T-helper 2 cell treated with Interferon-gamma antibody and Interleukin-4, amounts not matched to agents 100 ng/mL and 5 ng/mL, for 36 hours (primary cell): ENCODE results near the gene NEDD8. TPM values are rescaled to one million over a fixed set of nuclear protein-coding genes. Genes with fewer than 3 reads are reported as not detected.

Source experiments
- intact Hi-C: fragments of 100-400 bp; cut with micrococcal nuclease; formaldehyde crosslinking; loops from one replicate; pipeline ENCODE4 v1.15.1; 2023
- total RNA-seq: library from RNA; stranded (reverse); gene quantifications from 2 replicates; pipeline ENCODE4 v1.2.3, GENCODE V29; 2022

The NEDD8 gene
- total RNA-seq, 1 donor from 2014 or later: 199 TPM

DNA sequence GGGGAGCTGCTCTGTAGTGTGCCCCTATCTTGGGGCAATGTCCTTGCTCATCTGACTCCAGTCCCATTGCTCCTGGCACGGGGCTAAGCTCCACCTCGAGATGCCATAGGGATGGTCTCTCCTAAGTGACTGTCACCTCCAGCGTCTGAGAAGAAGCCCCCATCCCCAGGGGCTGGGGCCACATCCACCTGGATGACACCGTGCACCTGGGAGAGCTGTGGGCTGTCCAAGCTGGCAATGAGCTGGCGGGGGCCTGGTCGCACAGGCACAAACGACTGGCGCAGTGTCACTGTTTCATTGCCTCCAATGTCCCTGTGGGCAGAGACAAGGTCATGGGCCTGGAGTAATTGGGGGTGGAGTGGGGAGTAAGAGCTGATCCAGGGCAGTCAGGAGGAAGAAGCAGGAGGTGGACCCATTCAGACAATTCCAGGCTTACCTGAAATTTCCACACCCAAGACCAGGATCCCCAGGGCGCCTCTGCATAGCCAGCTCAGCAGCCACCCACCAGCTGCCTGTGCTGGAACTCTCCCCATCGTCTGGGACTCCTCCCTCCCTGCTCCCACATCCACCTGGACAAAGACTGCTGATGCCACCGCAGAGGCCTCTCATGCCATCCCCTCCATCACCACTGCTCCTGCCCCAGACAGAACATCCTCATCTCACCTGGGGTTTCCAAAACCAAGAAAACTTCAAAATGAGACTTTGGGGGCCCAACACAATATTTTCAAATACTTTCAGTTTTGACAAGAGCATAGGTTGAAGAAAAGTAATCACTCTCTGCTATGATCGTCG, 17.3 kb upstream of the NEDD8 start:
- intact Hi-C loops: loop anchor here (10.0 kb wide), 1 partner anchor 425 kb away; no protein-coding TSS in a partner anchor

DNA sequence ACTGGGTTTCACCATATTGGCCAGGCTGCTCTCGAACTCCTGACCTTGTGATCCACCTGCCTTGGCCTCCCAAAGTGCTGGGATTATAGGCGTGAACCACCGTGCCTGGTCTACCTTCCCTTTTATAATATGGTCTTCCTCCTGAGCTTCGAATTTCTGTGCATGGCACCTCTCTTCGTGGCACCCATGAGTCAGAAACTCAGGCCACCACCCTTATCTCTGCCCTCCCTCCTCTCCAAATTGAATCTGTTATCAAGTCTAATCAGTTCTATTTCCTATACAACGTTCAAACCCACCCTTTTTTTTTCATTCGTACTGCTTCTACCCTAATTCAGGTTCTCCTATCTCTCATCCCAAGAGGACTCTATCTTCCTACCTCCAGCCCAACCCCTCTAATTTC, 15.3 kb upstream of the NEDD8 start:
- intact Hi-C loops: loop anchor here (10.0 kb wide), 1 partner anchor 427 kb away; no protein-coding TSS in a partner anchor

DNA sequence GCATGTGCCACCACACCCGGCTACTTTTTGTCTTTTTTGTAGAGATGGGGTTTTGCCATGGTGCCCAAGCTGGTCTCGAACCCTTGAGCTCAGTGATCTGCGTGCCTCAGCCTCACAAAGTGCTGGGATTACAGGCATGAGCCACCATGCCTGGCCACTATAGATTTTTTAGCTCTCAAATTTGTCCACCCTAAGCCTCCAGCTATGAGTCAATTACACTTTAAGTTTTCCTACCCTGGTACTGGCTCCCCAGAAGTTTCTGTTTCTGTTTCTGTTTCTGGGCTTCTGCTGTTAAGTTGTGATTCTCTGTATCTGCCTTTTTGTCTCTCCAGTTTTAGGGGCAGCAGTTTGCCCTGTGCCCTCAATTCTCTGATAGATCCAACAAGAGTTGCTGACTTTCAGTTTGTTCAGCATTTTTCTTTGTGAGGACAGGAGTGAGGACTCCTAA, 14.6 kb upstream of the NEDD8 start:
- intact Hi-C loops: loop anchor here (10.0 kb wide), 1 partner anchor 428 kb away; no protein-coding TSS in a partner anchor

DNA sequence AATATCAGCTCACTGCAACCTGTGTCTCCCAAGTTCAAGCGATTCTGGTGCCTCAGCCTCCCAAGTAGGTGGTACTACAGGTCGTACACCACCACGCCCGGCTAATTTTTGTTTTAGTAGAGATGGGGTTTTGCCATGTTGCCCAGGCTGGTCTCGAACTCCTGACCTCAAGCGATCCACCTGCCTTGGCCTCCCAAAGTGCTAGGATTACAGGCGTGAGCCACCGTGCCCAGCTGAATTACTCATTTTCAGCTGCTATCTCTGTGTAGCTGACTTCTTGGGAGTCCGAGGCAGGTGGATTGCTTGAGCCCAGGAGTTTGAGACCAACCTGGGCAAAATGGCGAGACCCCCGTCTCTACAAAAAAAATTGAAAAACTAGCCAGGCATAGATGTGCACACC, 13.2 kb upstream of the NEDD8 start:
- intact Hi-C loops: loop anchor here (10.0 kb wide), 1 partner anchor 429 kb away; no protein-coding TSS in a partner anchor

DNA sequence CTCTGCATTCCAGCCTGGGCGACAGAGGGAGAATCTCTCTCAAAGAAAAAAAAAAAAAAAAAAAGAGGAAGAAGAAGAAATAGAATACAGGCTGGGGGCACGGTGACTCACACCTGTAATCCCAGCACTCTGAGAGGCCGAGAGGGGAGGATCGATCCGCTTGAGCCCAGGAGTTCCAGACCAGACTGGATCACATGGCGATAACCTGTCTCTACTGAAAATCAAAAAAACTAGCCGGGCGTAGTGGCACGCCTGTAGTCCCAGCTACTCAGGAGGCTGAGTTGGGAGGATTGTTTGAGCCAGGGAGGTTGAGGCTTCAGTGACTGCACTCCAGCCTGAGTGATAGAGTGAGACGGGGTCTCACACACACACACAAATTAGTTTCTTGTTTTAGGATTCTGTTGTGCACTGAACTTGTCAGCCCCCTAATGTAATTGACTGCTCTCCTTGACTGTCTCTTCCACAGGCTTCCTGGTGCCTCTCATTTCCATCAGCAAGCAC, 11.2 kb upstream of the NEDD8 start:
- intact Hi-C loops: loop anchor here (10.0 kb wide), 1 partner anchor 431 kb away; no protein-coding TSS in a partner anchor

DNA sequence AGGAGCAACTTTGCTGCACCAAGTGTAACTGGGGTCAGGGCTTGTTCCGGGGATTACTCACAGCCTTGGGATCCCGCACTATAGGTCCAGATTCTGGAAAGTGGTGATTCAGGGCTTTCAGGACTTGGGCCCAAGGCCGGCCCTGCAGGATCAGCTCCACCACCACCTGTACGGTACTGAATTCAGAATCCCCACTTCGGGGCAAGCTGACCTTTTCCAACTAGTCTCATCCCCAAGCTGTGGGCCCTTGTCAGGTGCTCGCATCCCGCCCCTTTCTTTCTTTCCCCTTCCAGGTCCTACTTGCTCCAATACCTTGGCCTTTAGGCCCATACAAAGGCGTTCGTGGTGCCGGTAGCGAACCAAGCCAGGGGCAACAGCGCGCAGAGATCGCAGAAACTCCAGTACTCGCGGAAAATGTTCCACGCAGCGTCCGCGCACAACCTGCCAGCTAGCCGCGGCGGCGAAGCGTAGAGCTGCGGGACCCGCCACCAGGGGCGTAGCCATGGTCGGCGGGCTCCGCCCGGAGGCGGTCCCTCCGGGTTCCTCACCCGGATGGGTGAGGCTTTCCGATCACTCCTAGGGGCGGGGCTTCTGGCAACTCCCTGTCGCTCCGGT, 9.8 kb upstream of the NEDD8 start:
- intact Hi-C loops: loop anchor here (1.0 to 10.0 kb wide), 12 partner anchors 10 to 433 kb away; partner anchors contain the start of genes DCAF11, DHRS1, GMPR2 and IPO4

DNA sequence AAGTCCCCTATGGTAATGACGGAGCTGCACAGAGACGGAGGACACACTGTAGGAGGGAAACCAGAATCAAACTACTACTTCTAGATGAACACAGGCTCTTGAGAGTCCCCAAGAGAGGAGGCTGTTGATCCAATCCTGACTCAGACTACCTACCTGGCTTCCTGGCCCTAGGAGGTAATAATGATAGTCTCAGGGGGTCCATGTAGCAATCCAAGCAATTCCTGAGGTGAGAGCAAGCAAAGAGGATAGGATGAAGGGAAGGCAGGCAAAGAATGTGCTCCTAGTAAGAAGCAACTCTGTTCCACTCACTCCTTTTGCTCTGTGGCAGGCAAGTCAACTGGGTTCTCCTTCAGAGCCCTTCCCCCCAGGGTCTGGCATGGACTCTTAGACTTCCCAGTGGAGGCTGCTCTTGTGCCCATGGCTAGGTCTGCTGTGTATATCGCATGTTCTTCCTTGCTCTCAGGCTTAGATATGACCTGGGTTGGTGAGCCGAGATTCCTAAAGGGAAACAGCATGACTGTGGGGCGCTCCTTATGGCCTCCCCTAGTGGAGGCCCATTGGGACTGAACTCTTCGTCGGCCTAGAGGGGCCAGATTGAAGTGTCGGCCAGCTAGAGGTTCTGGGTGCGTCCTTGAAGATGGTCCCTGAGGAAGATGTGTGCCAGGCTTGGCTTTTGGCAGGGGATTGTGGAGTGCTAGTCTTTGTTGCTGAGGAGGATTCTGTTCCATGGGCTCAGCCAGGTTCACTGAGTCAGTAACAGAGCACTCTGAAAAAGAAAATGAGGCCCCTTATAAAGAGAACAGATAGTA, 8.1 kb upstream of the NEDD8 start:
- intact Hi-C loops: loop anchor here (10.0 kb wide), 1 partner anchor 434 kb away; no protein-coding TSS in a partner anchor

DNA sequence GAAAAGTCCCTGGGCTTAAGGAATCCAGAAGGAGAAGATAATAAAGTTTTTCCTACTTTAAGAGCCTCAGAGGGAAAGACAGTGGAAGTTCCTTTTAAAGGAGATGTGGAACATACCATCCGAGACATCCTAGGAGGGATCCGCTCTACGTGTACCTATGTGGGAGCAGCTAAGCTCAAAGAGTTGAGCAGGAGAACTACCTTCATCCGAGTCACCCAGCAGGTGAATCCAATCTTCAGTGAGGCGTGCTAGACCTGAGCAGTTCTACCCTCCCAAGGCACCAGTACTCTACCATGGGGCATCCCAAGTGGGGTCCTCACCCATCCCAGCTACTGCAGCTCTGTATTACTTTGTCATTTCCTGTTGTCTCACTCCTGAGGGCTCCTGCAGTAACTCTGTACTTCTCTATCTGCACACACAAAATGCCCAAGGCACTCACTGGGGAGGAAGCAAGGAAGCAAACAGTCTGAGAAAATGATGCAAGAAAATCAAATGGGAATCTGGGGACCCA, 6.4 kb upstream of the NEDD8 start:
- intact Hi-C loops: no loop called here

DNA sequence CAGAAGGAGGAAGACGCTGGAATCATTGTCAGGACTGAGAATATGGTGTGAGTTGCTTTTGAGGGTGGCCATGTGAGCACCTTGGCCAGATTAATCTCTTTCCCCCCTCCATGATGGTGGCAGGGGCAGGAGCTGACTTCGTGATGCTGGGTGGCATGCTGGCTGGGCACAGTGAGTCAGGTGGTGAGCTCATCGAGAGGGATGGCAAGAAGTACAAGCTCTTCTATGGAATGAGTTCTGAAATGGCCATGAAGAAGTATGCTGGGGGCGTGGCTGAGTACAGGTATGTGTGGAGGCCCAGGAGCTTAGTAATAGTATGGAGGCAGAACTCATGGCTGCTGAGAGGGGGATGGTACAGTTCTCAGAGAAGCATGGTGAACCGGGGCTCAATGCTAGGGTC, 6.0 kb upstream of the NEDD8 start:
- intact Hi-C loops: no loop called here

DNA sequence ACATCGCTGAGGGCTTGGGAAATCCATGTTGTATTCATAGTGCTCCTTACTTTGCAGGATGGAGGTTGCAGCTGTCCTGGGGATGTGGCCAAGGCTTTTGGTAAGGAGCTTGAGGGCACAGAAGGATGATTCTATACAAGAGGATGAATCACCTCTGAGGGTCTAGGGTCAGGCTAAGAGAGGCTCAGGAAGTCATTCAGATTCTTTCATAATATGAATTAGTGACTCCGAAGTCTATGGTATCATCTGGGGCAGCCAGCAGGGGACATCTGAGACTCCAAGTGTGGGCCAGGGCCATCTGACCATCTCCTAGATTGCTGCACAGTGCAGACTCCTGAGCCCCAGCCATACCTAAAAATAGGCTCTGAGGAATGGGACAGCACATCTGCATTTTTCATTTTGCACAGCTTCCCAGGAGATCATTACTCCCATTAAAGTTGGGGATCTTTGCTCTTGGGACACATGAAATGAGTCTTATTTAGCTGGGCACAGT, 5.3 kb upstream of the NEDD8 start:
- intact Hi-C loops: no loop called here

DNA sequence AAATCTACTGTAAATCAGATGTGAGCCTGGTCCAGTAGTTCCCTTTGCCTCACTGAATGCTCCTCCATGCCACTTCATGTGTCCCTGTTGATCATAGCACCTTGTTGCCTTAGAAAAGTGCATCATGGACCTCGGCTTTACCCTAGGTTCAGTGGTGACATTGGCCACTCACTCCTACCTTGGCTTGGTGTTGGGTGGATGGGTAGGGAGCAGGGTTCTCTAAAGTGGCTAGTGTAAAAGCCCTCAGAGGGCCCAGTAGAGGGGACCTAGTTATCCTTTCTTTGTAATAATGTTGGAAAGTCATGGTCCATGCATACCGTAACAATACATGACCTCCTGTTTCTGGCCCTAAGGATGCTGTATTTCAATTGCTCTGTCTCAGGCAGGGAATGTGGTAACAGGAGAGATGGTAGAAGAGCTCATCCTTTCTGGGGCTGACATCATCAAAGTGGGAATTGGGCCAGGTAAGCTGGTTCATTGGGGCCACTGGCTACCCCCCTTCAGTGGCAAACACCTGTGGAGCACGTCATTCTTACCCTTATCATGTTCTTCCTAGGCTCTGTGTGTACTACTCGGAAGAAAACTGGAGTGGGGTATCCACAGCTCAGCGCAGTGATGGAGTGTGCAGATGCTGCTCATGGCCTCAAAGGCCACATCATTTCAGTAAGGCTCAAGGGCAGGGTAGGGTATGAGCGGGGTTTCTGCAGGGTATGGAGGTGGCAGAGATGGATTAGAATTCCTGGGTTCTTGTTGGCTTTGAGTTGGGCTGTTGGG, 4.7 kb upstream of the NEDD8 start:
- intact Hi-C loops: no loop called here

DNA sequence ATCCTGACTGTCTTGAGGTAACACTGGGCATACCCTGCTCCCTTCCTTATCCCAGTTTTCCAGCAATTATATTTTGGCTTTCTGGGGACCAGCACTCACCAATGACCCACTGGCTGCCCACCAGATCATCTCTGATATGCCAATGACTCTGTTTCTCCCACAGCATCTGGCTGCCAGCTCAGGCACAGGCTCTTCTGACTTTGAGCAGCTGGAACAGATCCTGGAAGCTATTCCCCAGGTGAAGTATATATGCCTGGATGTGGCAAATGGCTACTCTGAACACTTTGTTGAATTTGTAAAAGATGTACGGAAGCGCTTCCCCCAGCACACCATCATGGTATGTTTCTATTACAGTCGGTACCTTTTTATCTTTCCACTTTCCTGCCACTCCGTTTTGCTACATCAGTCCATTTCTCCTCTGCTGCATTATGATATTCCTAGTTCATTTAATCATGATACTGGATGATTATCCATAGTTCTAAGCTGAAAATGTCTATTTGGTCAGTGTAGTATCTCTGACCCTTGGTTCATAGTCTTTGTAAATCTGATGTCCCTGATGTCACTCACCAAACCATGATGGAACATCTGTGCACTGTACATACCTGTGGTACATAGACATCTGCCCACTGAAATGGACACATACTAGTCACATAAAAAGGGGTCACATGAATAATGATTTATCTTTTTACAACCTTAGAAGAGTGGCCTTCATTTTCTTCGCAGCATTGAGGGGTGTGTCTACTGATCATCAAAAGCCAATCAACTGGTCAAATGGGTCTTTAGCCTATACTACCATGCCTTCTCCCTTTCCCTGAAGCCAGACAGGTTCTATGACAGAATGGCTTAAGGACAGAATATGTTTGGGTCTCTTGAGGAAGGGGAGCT, 3.9 kb upstream of the NEDD8 start:
- intact Hi-C loops: no loop called here

DNA sequence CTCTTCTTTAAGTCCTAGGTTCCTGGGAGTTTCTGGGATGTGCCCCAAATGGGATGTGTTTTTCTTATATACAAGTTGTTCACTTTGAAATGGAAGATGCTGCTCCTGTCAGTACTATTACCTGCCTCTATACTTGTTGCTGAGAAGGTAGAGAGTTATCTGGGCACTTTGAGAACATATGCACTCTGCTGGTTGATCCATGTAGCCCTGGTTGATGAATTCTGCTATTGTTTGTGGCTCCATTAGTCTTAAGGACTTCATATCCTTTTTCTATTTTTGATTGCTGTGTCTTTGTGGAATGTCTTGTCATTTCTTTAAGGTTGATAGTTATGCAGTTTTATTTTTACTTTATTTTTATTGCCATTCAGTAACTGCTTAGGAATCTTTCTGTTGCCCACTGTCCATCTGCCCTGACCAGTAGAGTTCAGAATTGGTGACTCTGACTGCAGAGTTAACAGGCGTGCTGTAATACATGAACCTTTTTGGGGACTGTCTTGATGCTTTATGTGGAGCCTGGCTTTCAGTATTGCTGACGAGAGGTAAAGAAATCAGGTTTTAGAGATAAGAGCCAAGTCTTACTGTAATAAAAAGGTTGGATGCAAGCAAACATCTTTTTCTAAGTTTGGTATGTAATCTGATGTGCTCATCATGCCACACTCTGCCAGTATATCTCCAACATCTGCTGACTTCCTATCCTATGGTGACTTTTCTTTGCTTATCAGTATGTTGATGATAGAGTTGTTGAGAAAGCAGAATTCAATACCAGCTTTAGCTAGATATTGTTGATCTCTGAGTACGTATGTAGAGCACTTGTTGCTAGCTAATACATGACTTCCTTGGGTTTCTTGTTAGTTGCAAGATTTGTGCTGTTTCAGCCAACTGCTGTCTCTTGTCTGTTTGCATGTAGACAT, 2.2 kb upstream of the NEDD8 start:
- intact Hi-C loops: no loop called here

DNA sequence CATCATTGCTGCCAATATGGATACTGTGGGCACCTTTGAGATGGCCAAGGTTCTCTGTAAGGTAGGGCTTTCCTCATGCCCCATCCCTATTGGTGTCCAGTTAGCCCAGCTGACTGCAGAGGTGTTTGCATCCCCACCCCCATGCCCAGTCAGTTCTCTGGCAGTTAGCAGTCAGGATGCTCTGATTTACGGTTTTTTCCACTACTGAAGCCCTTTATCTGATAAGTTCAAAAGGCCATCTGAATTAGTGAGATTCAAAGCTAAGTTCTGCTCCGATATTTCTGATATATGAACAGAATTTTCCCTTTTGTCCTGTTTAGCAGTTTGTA, 1.3 kb upstream of the NEDD8 start:
- intact Hi-C loops: loop anchor here (2.0 kb wide), 1 partner anchor 45 kb away; the partner anchor contains the start of gene IPO4

DNA sequence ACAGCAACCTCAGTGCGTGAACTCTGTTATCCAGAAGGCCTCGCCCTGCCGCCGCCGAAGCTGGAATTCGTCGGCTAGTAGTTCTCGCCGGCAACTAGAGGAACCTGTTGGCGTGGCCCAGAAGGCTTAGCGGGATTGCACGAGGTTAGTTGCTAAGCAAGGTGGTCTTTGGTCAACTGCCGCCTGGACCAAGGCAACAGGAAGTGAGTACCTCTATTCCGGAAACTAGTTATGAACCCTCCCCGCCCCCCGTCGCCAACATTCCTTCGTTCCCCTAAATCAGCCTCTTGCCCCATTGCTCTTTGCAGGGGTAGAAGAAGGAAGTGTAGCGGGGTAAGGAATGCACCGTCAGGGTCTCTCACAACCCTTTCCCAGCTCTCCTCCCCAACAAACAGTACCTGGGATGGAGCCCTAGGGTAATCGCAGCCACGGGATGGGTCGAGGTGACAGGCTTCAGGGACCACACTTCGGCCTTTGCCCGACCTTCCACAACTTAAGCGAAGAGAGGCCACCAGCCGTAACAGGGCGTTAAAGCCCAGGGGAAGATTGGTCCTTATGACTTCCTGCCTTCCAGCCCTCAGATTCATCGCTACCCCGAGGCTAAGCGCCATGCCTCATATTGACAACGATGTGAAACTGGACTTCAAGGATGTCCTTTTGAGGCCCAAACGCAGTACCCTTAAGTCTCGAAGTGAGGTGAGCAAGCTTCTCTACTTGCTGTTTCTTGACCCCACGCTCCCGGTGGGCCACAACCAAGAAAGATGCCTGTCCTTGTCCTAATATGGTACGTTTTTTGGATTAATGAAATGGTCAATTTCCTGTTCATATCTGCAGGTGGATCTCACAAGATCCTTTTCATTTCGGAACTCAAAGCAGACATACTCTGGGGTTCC, 724 bp upstream of the NEDD8 start, which contains the start of gene GMPR2:
GMPR2 (plus strand) TSS at position 285 of the 893 bp plus-strand sequence; CDS start at position 610, 325 bp downstream.
- intact Hi-C loops: loop anchor here (1.0 to 2.0 kb wide), 6 partner anchors 9 to 209 kb away; partner anchors contain the start of genes EMC9, IPO4, MDP1 and RABGGTA

DNA sequence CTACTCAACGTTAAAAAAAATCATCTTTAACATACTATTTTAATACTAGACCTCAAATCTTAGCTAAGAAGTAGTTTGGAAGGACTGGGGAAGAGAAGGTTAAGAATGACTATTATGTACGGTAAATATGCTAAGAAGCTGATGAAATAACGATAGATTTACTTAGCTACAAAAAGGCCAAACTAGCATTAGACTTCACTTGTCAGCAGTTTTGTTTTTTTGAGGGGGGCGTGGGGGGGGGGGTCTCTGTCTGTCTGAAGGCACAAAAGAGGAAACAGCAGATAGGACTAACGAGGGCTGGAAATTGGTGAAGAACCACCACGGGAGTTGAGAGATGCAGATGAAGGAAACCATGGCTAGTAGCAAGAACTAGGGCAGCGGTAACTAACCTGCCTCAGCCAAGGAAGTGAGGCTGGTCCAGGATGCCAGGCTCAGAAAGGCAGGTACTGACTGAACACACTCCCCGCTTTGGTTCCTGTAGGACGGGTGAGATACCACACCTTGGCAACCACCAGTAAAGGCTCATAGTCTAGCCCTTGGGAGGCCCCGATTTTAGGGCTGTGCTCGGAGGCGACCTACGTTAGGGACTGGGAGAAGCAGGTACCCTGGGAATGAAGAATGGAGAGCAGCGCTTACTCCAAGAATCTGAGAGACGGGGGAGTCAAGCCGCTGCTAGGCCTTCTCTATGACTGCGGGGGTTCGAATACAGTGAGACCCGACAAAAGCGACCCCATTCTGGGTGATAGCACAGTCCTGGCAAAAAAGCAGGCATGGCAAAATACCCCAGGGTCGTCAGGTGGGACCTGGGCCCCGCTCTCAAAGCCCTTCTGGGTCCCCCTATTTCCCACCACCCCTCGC, 675 bp downstream of the NEDD8 start:
- intact Hi-C loops: loop anchor here (1.0 to 2.0 kb wide), 6 partner anchors 11 to 211 kb away; partner anchors contain the start of genes EMC9, IPO4, MDP1 and RABGGTA
